Coronary artery (tissue), 2 donors: ENCODE data around the gene MACROH2A1.
A peak's percentile ranks its signal among the peaks of the same experiment; 100 is the strongest.

ENCODE experiments used
- DNase-seq: peaks from one replicate; pipeline ENCODE4 v3.0.0-alpha.2; 2017; ENCODE audit warnings: low spot score
- H3K27ac ChIP-seq, 2 donors: fragments of 200-600 bp; sonication (generic); one replicate each; pipeline ENCODE4 v1.5.1; 2016 to 2019
- H3K4me3 ChIP-seq: fragments of 200-600 bp; sonication (generic); 2 replicates; pipeline ENCODE4 v1.5.1; 2016; ENCODE audit warnings: mild to moderate bottlenecking, moderate library complexity
- CTCF ChIP-seq: fragments of 200-600 bp; sonication (generic); IDR thresholded peaks from one replicate; pipeline ENCODE4 v1.5.1; 2019; ENCODE audit warnings: antibody characterized with exemption

The MACROH2A1 gene

GRCh38 chr5:135391869-135392255, 7.2 kb downstream of the MACROH2A1 start:
- no peak for TF ChIP-seq CTCF
- peak overlapping the region; percentile 18 to 58 for H3K27ac ChIP-seq
- no peak for DNase-seq
- H3K4me3 ChIP-seq = no peak overlapping the region

- TF ChIP-seq CTCF = no peak
- no peak for DNase-seq
- Histone ChIP-seq H3K27ac (peak overlapping the region in 1 of 2 donors; percentile 58), H3K4me3 (no peak overlapping the region)
These were observed 7.7 kb downstream of the MACROH2A1 start for GRCh38 chr5:135391116-135391868.

GRCh38 chr5:135388860-135389435, 10.1 kb downstream of the MACROH2A1 start:
- H3K4me3 ChIP-seq = no peak overlapping the region
- H3K27ac ChIP-seq = no peak overlapping the region
- TF ChIP-seq CTCF = no peak
- no peak for DNase-seq

- no peak for DNase-seq
- no peak overlapping the region for H3K4me3 ChIP-seq
- no peak for TF ChIP-seq CTCF
- peak overlapping the region in 1 of 2 donors; percentile 64 for H3K27ac ChIP-seq
These were observed 11.4 kb downstream of the MACROH2A1 start for GRCh38 chr5:135387629-135387960.

- Histone ChIP-seq H3K27ac (peak overlapping the region in 1 of 2 donors; percentile 64), H3K4me3 (peak overlapping the region; percentile 15)
- TF ChIP-seq CTCF = no peak
- DNase-seq = no peak
These were observed 12.0 kb downstream of the MACROH2A1 start for GRCh38 chr5:135386886-135387628.

GRCh38 chr5:135386096-135386495, 12.9 kb downstream of the MACROH2A1 start:
- Histone ChIP-seq H3K4me3 (no peak overlapping the region), H3K27ac (peak overlapping the region in 1 of 2 donors; percentile 64)
- DNase-seq = no peak
- TF ChIP-seq CTCF = no peak
